H1 (cell line): ENCODE data around the gene EIPR1. TPM values are rescaled to one million over a fixed set of nuclear protein-coding genes. Genes with fewer than 3 reads are reported as not detected.

Source experiments
- TAF1 ChIP-seq: IDR thresholded peaks from 2 replicates; pipeline ENCODE4 v1.6.1; 2011; ENCODE audit warnings: mild to moderate bottlenecking, low read depth, low read length
- polyA plus RNA-seq, 7 experiments: library from polyadenylated mRNA; depleted of rRNA in 3 of 7; stranded (reverse) in 5 of 7; unstranded in 2 of 7; fragments of >200 nt in 5 of 7; fragments of 200-250 nt in 2 of 7; gene quantifications; 1 replicate in 5 of 7; 2 replicates in 1 of 7; 4 replicates in 1 of 7; pipeline versions ENCODE4 v1.2.1 to v1.2.3, GENCODE V29; 2011 to 2013; ENCODE audit warnings: missing spikeins in 2 of 7, mixed read lengths in 2 of 7
- total RNA-seq: library from RNA; stranded (reverse); fragmentation: NEBNext Ultra II Directional; extraction: Animal tissue kit (Norgen Biotek cat#: 25700); gene quantifications from 2 replicates; pipeline ENCODE4 v1.2.1, GENCODE V29; 2021

Gene EIPR1
- total and polyA plus RNA-seq, 2 of the 8 experiments (the other 6 are each of a cell fraction or from before 2014, with no cell fraction given), result 26.3 to 56.4 TPM

DNA sequence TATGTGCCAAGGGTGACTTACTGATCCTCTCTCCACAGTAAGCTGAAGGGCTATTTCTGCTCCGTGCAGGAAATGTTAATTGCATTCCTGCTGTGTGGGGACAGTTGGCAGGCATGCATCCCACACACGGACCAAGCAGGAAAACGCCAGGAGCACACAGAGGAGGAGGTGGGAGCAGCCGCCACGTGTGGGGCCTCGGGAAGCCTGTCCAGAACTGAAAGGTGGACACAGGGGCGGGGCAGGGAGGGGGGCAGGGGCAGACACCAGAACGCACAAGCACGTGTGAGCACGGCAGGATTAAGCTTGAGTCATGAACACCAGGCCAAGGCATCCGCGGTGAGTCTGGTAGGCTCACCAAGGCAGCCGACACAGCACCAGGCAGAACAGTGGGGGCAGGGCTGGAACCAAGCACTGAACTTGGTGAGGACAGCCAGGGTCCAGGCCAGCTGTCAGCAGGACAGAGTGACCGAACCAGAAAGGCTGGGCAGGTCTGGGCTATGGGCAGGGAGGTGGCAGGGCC lies 177.1 kb downstream of the EIPR1 start (continued):
- no peak for TF ChIP-seq TAF1
